Measurements from ENCODE around the gene LLGL2.

The LLGL2 gene

DNA sequence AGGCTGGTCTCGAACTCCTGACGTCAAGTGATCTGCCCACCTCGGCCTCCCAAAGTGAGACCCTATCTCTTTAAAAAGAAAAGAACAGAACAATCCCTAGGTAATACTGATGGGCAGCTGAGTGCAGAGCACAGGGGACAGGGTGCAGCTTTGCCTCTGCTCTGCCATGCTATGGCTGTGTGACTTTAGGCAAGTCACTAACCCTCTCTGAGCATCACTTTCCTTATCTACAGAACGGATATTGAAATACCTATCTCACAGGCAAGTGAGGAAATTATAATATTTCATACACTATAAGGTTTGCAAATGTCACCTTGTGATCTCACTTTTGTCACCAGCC is 14.3 kb upstream of the LLGL2 start:
- DNase-seq (ENCODE audit: low read depth) = no peak
- no peak overlapping the region for H3K4me3 ChIP-seq (ENCODE audit: low read depth, low read length)
- no peak for TF ChIP-seq POLR2A (IDR thresholded peaks at IDR 0.05; ENCODE audit: extremely low read depth, insufficient read length)
- TF ChIP-seq, protein P1, sequence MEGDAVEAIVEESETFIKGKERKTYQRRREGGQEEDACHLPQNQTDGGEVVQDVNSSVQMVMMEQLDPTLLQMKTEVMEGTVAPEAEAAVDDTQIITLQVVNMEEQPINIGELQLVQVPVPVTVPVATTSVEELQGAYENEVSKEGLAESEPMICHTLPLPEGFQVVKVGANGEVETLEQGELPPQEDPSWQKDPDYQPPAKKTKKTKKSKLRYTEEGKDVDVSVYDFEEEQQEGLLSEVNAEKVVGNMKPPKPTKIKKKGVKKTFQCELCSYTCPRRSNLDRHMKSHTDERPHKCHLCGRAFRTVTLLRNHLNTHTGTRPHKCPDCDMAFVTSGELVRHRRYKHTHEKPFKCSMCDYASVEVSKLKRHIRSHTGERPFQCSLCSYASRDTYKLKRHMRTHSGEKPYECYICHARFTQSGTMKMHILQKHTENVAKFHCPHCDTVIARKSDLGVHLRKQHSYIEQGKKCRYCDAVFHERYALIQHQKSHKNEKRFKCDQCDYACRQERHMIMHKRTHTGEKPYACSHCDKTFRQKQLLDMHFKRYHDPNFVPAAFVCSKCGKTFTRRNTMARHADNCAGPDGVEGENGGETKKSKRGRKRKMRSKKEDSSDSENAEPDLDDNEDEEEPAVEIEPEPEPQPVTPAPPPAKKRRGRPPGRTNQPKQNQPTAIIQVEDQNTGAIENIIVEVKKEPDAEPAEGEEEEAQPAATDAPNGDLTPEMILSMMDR (IDR thresholded peaks at IDR 0.05; ENCODE audit: low read depth, low read length) = no peak
- TF ChIP-seq MYC (IDR thresholded peaks at IDR 0.05; ENCODE audit: low read depth, low read length) = no peak
- TF ChIP-seq, protein P2, sequence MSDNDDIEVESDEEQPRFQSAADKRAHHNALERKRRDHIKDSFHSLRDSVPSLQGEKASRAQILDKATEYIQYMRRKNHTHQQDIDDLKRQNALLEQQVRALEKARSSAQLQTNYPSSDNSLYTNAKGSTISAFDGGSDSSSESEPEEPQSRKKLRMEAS (IDR thresholded peaks at IDR 0.05; ENCODE audit: low read depth, low read length) = no peak

GRCh38 chr17:75511610-75512575 is 13.6 kb upstream of the LLGL2 start:
- no peak overlapping the region for H3K4me3 ChIP-seq (ENCODE audit: low read depth, low read length)
- DNase-seq (ENCODE audit: low read depth) = no peak
- TF ChIP-seq, protein P1 (IDR thresholded peaks at IDR 0.05; ENCODE audit: low read depth, low read length) = no peak
- no peak for TF ChIP-seq POLR2A (IDR thresholded peaks at IDR 0.05; ENCODE audit: extremely low read depth, insufficient read length)

GRCh38 chr17:75512926-75513640 is 12.4 kb upstream of the LLGL2 start:
- no peak for DNase-seq (ENCODE audit: low read depth)
- TF ChIP-seq, protein P2 (IDR thresholded peaks at IDR 0.05; ENCODE audit: low read depth, low read length) = no peak
- TF ChIP-seq, protein P1 (IDR thresholded peaks at IDR 0.05; ENCODE audit: low read depth, low read length) = no peak
- TF ChIP-seq MYC (IDR thresholded peaks at IDR 0.05; ENCODE audit: low read depth, low read length) (no peak), POLR2A (IDR thresholded peaks at IDR 0.05; ENCODE audit: extremely low read depth, insufficient read length) (no peak)
- H3K4me3 ChIP-seq (ENCODE audit: low read depth, low read length) = no peak overlapping the region

- TF ChIP-seq, protein P2 (IDR thresholded peaks at IDR 0.05; ENCODE audit: low read depth, low read length) = no peak
- TF ChIP-seq, protein P1 (IDR thresholded peaks at IDR 0.05; ENCODE audit: low read depth, low read length) = no peak
- no peak for TF ChIP-seq POLR2A (IDR thresholded peaks at IDR 0.05; ENCODE audit: extremely low read depth, insufficient read length)
- no peak for TF ChIP-seq MYC (IDR thresholded peaks at IDR 0.05; ENCODE audit: low read depth, low read length)
- no peak for DNase-seq (ENCODE audit: low read depth)
- H3K4me3 ChIP-seq (ENCODE audit: low read depth, low read length) = no peak overlapping the region
Observed at GRCh38 chr17:75513641-75514000, 11.9 kb upstream of the LLGL2 start.

DNA sequence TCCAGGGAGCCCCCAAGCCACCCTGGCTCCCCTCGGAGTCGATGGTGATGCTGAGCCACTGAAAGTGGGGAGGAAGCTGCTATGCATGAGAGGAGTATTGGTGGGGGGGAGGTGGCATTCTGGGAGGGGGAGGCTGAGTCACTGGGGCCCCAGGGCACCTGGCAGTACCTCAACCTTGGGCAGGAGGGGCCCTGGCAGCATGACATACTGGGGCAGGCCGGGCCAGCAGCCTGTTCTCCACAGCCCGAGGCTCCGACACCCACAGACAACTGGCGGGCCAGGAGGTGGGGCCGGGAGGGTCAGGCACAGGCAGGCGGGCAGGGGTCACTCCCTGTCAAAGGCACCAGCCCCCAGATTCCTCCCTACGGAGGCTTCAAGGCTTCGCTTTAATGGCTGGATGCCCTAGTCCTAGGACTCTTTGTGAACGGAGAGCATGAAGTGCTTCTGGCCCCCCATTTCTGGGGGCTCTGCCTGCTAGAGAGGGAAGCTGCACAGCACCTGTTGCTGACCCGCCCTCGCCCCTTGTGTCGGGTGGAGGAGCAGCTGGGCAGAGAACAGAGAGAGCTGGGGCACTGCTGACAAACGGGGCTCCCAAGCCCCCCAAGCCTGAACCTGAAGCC is 11.1 kb upstream of the LLGL2 start:
- DNase-seq (ENCODE audit: low read depth) = no peak
- no peak overlapping the region for H3K4me3 ChIP-seq (ENCODE audit: low read depth, low read length)

More for the DNA sequence above, 11.1 kb upstream of the LLGL2 start:
- TF ChIP-seq, protein P1 (IDR thresholded peaks at IDR 0.05; ENCODE audit: low read depth, low read length) = no peak
- no peak for TF ChIP-seq MYC (IDR thresholded peaks at IDR 0.05; ENCODE audit: low read depth, low read length)
- no peak for TF ChIP-seq POLR2A (IDR thresholded peaks at IDR 0.05; ENCODE audit: extremely low read depth, insufficient read length)
- TF ChIP-seq, protein P2 (IDR thresholded peaks at IDR 0.05; ENCODE audit: low read depth, low read length) = no peak

All from NB4 (cell line).